Kidney (tissue), 14 donors: Measurements from ENCODE around the gene ZNF516. TPM values are rescaled to one million over a fixed set of nuclear protein-coding genes. Genes with fewer than 3 reads are reported as not detected.

ENCODE experiments used
- DNase-seq, 5 donors: peaks; one replicate each; pipeline ENCODE4 v3.0.0-alpha.2; 2013 to 2020
- FAIRE-seq: peaks from 2 replicates; lab custom pipeline; 2012; peaks lifted over from hg19 to GRCh38; lab: Jason Lieb, UNC
- H3K27ac ChIP-seq, 2 donors: one replicate each; pipeline ENCODE4 v1.7.0; 2013; ENCODE audit warnings: low read depth in 2 of 2, low read length in 2 of 2, inconsistent platforms in 1 of 2
- H3K27me3 ChIP-seq: one replicate; pipeline ENCODE4 v1.7.1; 2013; ENCODE audit warnings: low read length, inconsistent platforms; ENCODE audit not compliant: control insufficient read depth, insufficient read depth
- H3K36me3 ChIP-seq, 3 donors: one replicate each; pipeline versions ENCODE4 v1.7.0 to v1.7.1; 2013; ENCODE audit warnings: low read length in 3 of 3, control low read depth in 1 of 3, inconsistent platforms in 1 of 3; ENCODE audit not compliant: insufficient read depth in 3 of 3, control insufficient read depth in 2 of 3
- H3K4me1 ChIP-seq, 3 donors: one replicate each; pipeline versions ENCODE4 v1.7.0 to v1.7.1; 2013; ENCODE audit warnings: low read length in 3 of 3, inconsistent platforms in 1 of 3, low read depth in 1 of 3; ENCODE audit not compliant: control insufficient read depth in 2 of 3, insufficient read depth in 2 of 3
- H3K4me3 ChIP-seq, 3 donors: one replicate each; pipeline versions ENCODE4 v1.7.0 to v1.8.1; 2013; ENCODE audit warnings: low read length in 3 of 3, control low read depth in 1 of 3, inconsistent platforms in 1 of 3
- H3K9ac ChIP-seq, 3 donors: one replicate each; pipeline versions ENCODE4 v1.7.0 to v1.7.1; 2013; ENCODE audit warnings: low read length in 3 of 3, control low read depth in 1 of 3, inconsistent platforms in 1 of 3
- H3K9me3 ChIP-seq, 3 donors: one replicate each; pipeline versions ENCODE4 v1.7.0 to v1.7.1; 2013; ENCODE audit warnings: low read length in 3 of 3, control low read depth in 1 of 3, inconsistent platforms in 1 of 3; ENCODE audit not compliant: control insufficient read depth in 2 of 3, insufficient read depth in 1 of 3
- CTCF ChIP-seq: IDR thresholded peaks from 3 replicates; pipeline ENCODE4 v1.5.1; 2012; ENCODE audit warnings: mild to moderate bottlenecking, moderate library complexity, borderline replicate concordance; ENCODE audit not compliant: insufficient read depth; ENCODE audit errors: extremely low read depth
- intact Hi-C: fragments of 100-400 bp; cut with DNase I; formaldehyde crosslinking; loops from one replicate; pipeline ENCODE4 v1.11.1; 2022
- polyA plus RNA-seq: library from polyadenylated mRNA; stranded (reverse); fragments of 350-450 nt; fragmentation: Illumina TruSeq; extraction: RNeasy Lipid Tissue Mini Kit (QIAGEN cat#74804); gene quantifications from one replicate; pipeline ENCODE4 v1.2.3, GENCODE V29; 2014; ENCODE audit warnings: low read depth, low replicate concordance; ENCODE audit not compliant: insufficient read depth
- total RNA-seq: library from RNA; stranded (reverse); fragmentation: NEBNext Ultra II Directional; extraction: Animal tissue kit (Norgen Biotek cat#: 25700); gene quantifications from one replicate; pipeline ENCODE4 v1.2.1, GENCODE V29; 2021
- donor health status: control.
- donor health status: control.
- donor health status: control.
- donor health status: control.
- donor health status: control.
- donor health status: DM: yes; HTN: yes; CAD: no.
- donor health status: Normal renal cell carcinoma (clear cell type).

The ZNF516 gene
- total and polyA plus RNA-seq, 2 donors from 2014 or later = 6.7 to 28.7 TPM

GRCh38 chr18:76461148-76461547, 33.9 kb downstream of the ZNF516 start:
- Histone ChIP-seq H3K4me1 (peaks cover 0 to 9% (median 0%) of the 10 kb centered on the region in 3 donors), H3K36me3 (peaks cover 0 to 2% (median 2%) of the 10 kb centered on the region in 3 donors), H3K9ac (no peak overlapping the region), H3K9me3 (no peaks in the 10 kb centered on the region), H3K4me3 (no peak overlapping the region), H3K27me3 (no peaks in the 10 kb centered on the region), H3K27ac (no peak overlapping the region)
- DNase-seq (peak in 1 of 5 donors; percentile 26), FAIRE-seq (no peak)
- intact Hi-C loops = no loop called here
- TF ChIP-seq CTCF = no peak

- Histone ChIP-seq H3K27ac (peak overlapping the region in 1 of 2 donors; percentile 57), H3K9me3 (no peaks in the 10 kb centered on the region), H3K4me1 (peaks cover 0 to 11% (median 0%) of the 10 kb centered on the region in 3 donors), H3K9ac (no peak overlapping the region), H3K4me3 (no peak overlapping the region), H3K36me3 (peaks cover 0 to 2% (median 2%) of the 10 kb centered on the region in 3 donors), H3K27me3 (no peaks in the 10 kb centered on the region)
- peak in 1 of 5 donors; percentile 8 for DNase-seq
- intact Hi-C loops = no loop called here
- no peak for TF ChIP-seq CTCF
- no peak for FAIRE-seq
Observed at GRCh38 chr18:76460482-76460881, 34.6 kb downstream of the ZNF516 start.

GRCh38 chr18:76459687-76460350, 35.2 kb downstream of the ZNF516 start:
- Histone ChIP-seq H3K4me3 (no peak overlapping the region), H3K9me3 (no peaks in the 10 kb centered on the region), H3K4me1 (peaks cover 4 to 18% (median 6%) of the 10 kb centered on the region in 3 donors), H3K27ac (peak overlapping the region in 1 of 2 donors; percentile 57), H3K27me3 (no peaks in the 10 kb centered on the region), H3K9ac (no peak overlapping the region), H3K36me3 (peaks cover 0 to 2% (median 2%) of the 10 kb centered on the region in 3 donors)
- DNase-seq (peak in 3 of 5 donors; percentile 10 to 53 (median 23)), FAIRE-seq (no peak)
- intact Hi-C loops = no loop called here
- TF ChIP-seq CTCF = no peak

DNA sequence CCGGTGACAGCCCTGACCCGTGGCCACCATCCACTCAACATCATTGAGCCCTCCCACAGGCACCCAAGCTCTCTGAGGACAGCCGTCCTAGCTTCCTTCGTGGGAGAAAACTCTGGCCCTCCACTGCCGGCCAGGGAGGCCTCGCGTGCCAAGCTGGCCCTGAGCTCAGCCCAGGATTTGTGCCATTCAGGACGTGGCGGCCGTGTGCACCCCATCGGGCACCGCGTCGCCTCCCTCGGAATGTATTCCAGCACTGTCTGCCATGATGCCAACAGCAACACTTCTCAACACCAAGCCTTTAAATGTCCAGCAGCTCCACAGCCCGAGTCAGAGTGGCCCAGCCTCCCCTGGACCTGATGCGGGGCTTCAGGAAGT, 35.7 kb downstream of the ZNF516 start:
- H3K9me3 ChIP-seq = no peaks in the 10 kb centered on the region
- FAIRE-seq = no peak
- no peak overlapping the region for H3K9ac ChIP-seq
- no peak overlapping the region for H3K4me3 ChIP-seq
- H3K36me3 ChIP-seq = peaks cover 0 to 2% (median 2%) of the 10 kb centered on the region in 3 donors
- H3K4me1 ChIP-seq = peaks cover 4 to 18% (median 11%) of the 10 kb centered on the region in 3 donors
- H3K27ac ChIP-seq = peak overlapping the region in 1 of 2 donors; percentile 45
- TF ChIP-seq CTCF = no peak
- peak in 1 of 5 donors; percentile 20 for DNase-seq
- H3K27me3 ChIP-seq = no peaks in the 10 kb centered on the region
- intact Hi-C loops = no loop called here
